Measurements from ENCODE around the gene CYFIP1. TPM values are rescaled to one million over a fixed set of nuclear protein-coding genes. Genes with fewer than 3 reads are reported as not detected.

CYFIP1 gene
- polyA plus RNA-seq (9.3 and 22.2 TPM in 2 replicates), polyA minus RNA-seq (18.5 and 19.0 TPM in 2 replicates)

GRCh38 chr15:22980189-22981050 lies at the start of gene CYFIP1:
Gene CYFIP1, minus strand, starts transcription at chr15:22980368. Its CDS starts 33,083 bp downstream, at chr15:22947285.
- Histone ChIP-seq H3K27me3 (ENCODE audit: insufficient read depth, low read depth, low read length) (peaks cover 21% of the 10 kb centered on the region), H3K9me3 (ENCODE audit: low read length) (no peaks in the 10 kb centered on the region), H4K20me1 (ENCODE audit: insufficient read depth) (no peaks in the 10 kb centered on the region), H2AFZ (ENCODE audit: low read depth, low read length) (peak within 1 kb of the TSS; percentile 59), H3K4me2 (ENCODE audit: low read length) (peak within 1 kb of the TSS; percentile 76), H3F3A (ENCODE audit: insufficient read depth, low read length, poor library complexity, severe bottlenecking) (no peaks in the 10 kb centered on the region), H3K79me2 (replicated peaks; ENCODE audit: insufficient read depth, low read length) (peaks cover 16% of the 10 kb centered on the region), H3K4me3 (ENCODE audit: low read length) (peak within 1 kb of the TSS; percentile 89), H3K9me2 (ENCODE audit: insufficient read depth, low read length) (no peaks in the 10 kb centered on the region), H3K9ac (ENCODE audit: low read length) (peak within 1 kb of the TSS; percentile 49), H3K36me3 (ENCODE audit: insufficient read depth, low read length) (no peaks in the 10 kb centered on the region), H3K27ac (ENCODE audit: low read length) (no peak within 1 kb of the TSS)
- TF ChIP-seq POLR2AphosphoS5 (IDR thresholded peaks at IDR 0.05): no peak
- peak; percentile 17 for TF ChIP-seq MXI1 (conservative IDR thresholded peaks at IDR 0.05; ENCODE audit: poor library complexity, severe bottlenecking)

- TF ChIP-seq SMC3 (conservative IDR thresholded peaks at IDR 0.05; ENCODE audit: poor library complexity) (no peak), REST (IDR thresholded peaks at IDR 0.05; ENCODE audit: borderline replicate concordance) (no peak), EZH2 (IDR thresholded peaks at IDR 0.05; ENCODE audit: borderline replicate concordance, insufficient read depth, low read length, poor library complexity, severe bottlenecking) (no peak), MXI1 (conservative IDR thresholded peaks at IDR 0.05; ENCODE audit: poor library complexity, severe bottlenecking) (no peak), POLR2AphosphoS5 (IDR thresholded peaks at IDR 0.05) (no peak), CTCF (IDR thresholded peaks at IDR 0.05; ENCODE audit: poor library complexity, severe bottlenecking) (no peak), EP300 (conservative IDR thresholded peaks at IDR 0.05; ENCODE audit: poor library complexity, severe bottlenecking) (no peak), RAD21 (conservative IDR thresholded peaks at IDR 0.05) (no peak), TAF1 (IDR thresholded peaks at IDR 0.05; ENCODE audit: low read depth) (no peak)
- H3K9me3 ChIP-seq (ENCODE audit: low read length): no peaks in the 10 kb centered on the region
- no peaks in the 10 kb centered on the region for H3K9me2 ChIP-seq (ENCODE audit: insufficient read depth, low read length)
- H3F3A ChIP-seq (ENCODE audit: insufficient read depth, low read length, poor library complexity, severe bottlenecking): no peaks in the 10 kb centered on the region
- H3K36me3 ChIP-seq (ENCODE audit: insufficient read depth, low read length): peaks cover under 1% of the 10 kb centered on the region
- no peak overlapping the region for H2AFZ ChIP-seq (ENCODE audit: low read depth, low read length)
- no peak overlapping the region for H3K9ac ChIP-seq (ENCODE audit: low read length)
- no peaks in the 10 kb centered on the region for H3K27me3 ChIP-seq (ENCODE audit: insufficient read depth, low read depth, low read length)
- no peak overlapping the region for H3K27ac ChIP-seq (ENCODE audit: low read length)
- H3K4me3 ChIP-seq (ENCODE audit: low read length): no peak overlapping the region
- no peaks in the 10 kb centered on the region for H3K79me2 ChIP-seq (replicated peaks; ENCODE audit: insufficient read depth, low read length)
- no peaks in the 10 kb centered on the region for H4K20me1 ChIP-seq (ENCODE audit: insufficient read depth)
- H3K4me2 ChIP-seq (ENCODE audit: low read length): no peak overlapping the region
Measured at GRCh38 chr15:23026218-23026617, 46.0 kb upstream of the CYFIP1 start.

Data from neural cell (in vitro differentiated cells).